Activated CD8-positive, alpha-beta memory T cell treated with anti-CD3 and anti-CD28 coated beads for 24 hours (primary cell): ENCODE data around the gene ZNF564.
"Not testable (repeated sequence)": the region's sequence is repeated elsewhere in the genome, so short reads cannot be mapped to it uniquely, and the experiment has no call there.

ENCODE experiments used
- DNase-seq: peaks from one replicate; pipeline ENCODE4 v3.0.0-alpha.2; 2020

Gene ZNF564

GRCh38 chr19:12551060-12551832, at the start of gene ZNF564:
Gene ZNF564 (minus strand): TSS chr19:12551482. CDS start chr19:12551332, 150 bp downstream.
- DNase-seq: peak; percentile 94

- no peak for DNase-seq
Observed at GRCh38 chr19:12597594-12597993, 46.3 kb upstream of the ZNF564 start.

GRCh38 chr19:12596927-12597548, 45.8 kb upstream of the ZNF564 start:
- DNase-seq: no peak

- no peak for DNase-seq
Observed at GRCh38 chr19:12596485-12596884, 45.2 kb upstream of the ZNF564 start.

- no peak for DNase-seq
Observed at GRCh38 chr19:12581100-12581499, 29.8 kb upstream of the ZNF564 start.

GRCh38 chr19:12580180-12580694, 29.0 kb upstream of the ZNF564 start:
- DNase-seq: no peak

- DNase-seq: no peak
Observed at GRCh38 chr19:12578641-12579040, 27.4 kb upstream of the ZNF564 start.

- DNase-seq: no peak
Observed at GRCh38 chr19:12574036-12574435, 22.8 kb upstream of the ZNF564 start.

GRCh38 chr19:12567951-12568350, 16.7 kb upstream of the ZNF564 start:
- DNase-seq: no peak

- DNase-seq: not testable (repeated sequence)
Observed at GRCh38 chr19:12566380-12566779, 15.1 kb upstream of the ZNF564 start.

GRCh38 chr19:12564016-12564664, 12.9 kb upstream of the ZNF564 start:
- peak; percentile 99 for DNase-seq

GRCh38 chr19:12555456-12555930, 4.2 kb upstream of the ZNF564 start:
- no peak for DNase-seq

- no peak for DNase-seq
Observed at GRCh38 chr19:12546903-12547302, 4.4 kb downstream of the ZNF564 start.

GRCh38 chr19:12546068-12546467, 5.2 kb downstream of the ZNF564 start:
- no peak for DNase-seq

- DNase-seq: peak; percentile 28
Observed at GRCh38 chr19:12545267-12545666, 6.0 kb downstream of the ZNF564 start.

GRCh38 chr19:12544401-12544876, 6.8 kb downstream of the ZNF564 start:
- no peak for DNase-seq

GRCh38 chr19:12543855-12544254, 7.4 kb downstream of the ZNF564 start:
- no peak for DNase-seq

GRCh38 chr19:12527034-12527836, 24.0 kb downstream of the ZNF564 start:
- no peak for DNase-seq

GRCh38 chr19:12526542-12526941, 24.7 kb downstream of the ZNF564 start:
- no peak for DNase-seq

GRCh38 chr19:12521996-12522395, 29.3 kb downstream of the ZNF564 start:
- DNase-seq: no peak

- no peak for DNase-seq
Observed at GRCh38 chr19:12513531-12514061, 37.7 kb downstream of the ZNF564 start.

GRCh38 chr19:12497032-12497431, 54.2 kb downstream of the ZNF564 start:
- DNase-seq: no peak
